ENCODE data around the gene CYB5D1. TPM values are rescaled to one million over a fixed set of nuclear protein-coding genes. Genes with fewer than 3 reads are reported as not detected.

The CYB5D1 gene
- total RNA-seq, 1 donor from 2014 or later: 4.4 TPM

DNA sequence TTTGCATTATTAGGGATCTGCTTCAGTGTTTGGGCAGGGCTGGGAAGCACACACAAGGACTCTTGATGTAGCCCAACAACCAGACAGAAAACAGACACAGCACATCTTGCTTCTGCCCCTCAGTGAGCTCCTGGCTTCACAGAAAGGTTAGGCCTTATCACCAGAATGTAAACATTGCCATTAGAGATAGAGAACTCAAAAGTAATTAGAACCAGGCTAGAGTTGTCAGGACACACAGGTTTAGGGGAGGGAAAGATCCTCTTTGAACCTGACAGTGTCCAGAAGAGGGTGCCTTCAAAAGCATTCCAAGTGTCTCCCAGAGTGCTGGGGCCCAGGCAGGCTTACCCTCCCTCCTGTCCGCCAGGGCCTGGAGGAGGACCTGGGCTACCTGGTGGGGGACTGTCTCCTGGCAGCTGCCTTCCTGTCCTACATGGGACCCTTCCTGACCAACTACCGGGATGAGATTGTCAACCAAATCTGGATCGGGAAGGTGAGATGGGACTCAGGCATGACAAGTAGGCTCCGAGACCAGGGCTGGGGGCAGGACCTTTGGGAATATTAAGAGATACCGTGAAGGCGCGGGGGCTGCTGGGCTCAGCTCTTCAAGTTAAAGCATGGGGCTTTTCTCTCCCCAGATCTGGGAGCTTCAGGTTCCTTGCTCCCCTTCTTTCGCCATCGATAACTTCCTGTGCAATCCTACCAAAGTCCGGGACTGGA is 40.7 kb upstream of the CYB5D1 start:
- Histone ChIP-seq H3K27me3 (no peaks in the 10 kb centered on the region), H3K27ac (no peak overlapping the region), H3K9me3 (no peaks in the 10 kb centered on the region), H3K4me3 (no peak overlapping the region), H3K36me3 (no peaks in the 10 kb centered on the region), H3K4me1 (no peaks in the 10 kb centered on the region)
- intact Hi-C loops (cut with DNase I): no loop called here
- TF ChIP-seq POLR2A (IDR thresholded peaks at IDR 0.05) (no peak), POLR2AphosphoS5 (IDR thresholded peaks at IDR 0.05; ENCODE audit: insufficient read depth in 1 of 2, low read depth in 1 of 2) (no peak), CTCF (IDR thresholded peaks at IDR 0.05) (no peak)
- DNase-seq (ENCODE audit: extremely low spot score in 2 of 2): no peak

DNA sequence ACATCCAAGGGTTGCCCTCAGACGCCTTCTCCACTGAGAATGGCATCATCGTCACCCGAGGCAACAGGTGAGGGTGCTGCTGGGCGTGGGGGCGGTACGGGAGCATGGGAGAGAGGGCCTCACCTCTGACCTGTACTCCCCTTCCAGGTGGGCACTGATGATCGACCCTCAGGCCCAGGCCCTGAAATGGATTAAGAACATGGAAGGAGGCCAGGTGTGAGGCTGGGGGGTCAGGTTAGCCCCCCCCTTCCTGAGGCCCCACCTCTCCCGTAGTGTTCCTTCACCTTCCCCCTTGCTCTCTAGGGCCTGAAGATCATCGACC is 40.2 kb upstream of the CYB5D1 start:
- intact Hi-C loops (cut with DNase I): no loop called here
- DNase-seq (ENCODE audit: extremely low spot score in 2 of 2): no peak
- no peak overlapping the region for H3K27ac ChIP-seq
- no peak overlapping the region for H3K4me3 ChIP-seq
- no peaks in the 10 kb centered on the region for H3K36me3 ChIP-seq
- TF ChIP-seq POLR2A (IDR thresholded peaks at IDR 0.05): no peak
- no peak for TF ChIP-seq CTCF (IDR thresholded peaks at IDR 0.05)
- no peak for TF ChIP-seq POLR2AphosphoS5 (IDR thresholded peaks at IDR 0.05; ENCODE audit: insufficient read depth in 1 of 2, low read depth in 1 of 2)
- no peaks in the 10 kb centered on the region for H3K4me1 ChIP-seq
- H3K9me3 ChIP-seq: no peaks in the 10 kb centered on the region
- no peaks in the 10 kb centered on the region for H3K27me3 ChIP-seq

DNA sequence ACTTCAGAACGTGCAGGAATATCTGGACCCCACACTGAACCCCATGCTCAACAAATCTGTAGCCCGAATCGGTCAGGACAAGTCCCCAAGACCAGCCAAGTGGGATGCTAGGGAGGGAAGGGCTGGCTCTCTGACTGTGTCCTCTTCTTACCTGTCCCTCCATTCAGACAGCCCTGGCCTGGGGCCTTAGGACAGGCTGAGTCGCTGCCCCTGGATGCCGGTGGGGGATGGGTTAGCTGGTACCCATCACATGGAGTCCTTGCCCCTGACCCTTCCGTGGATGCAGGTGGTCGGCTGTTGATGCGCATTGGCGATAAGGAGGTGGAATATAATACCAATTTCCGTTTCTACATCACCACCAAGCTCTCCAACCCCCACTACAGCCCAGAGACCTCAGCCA is 39.8 kb upstream of the CYB5D1 start:
- Histone ChIP-seq H3K4me3 (no peak overlapping the region), H3K4me1 (no peaks in the 10 kb centered on the region), H3K9me3 (no peaks in the 10 kb centered on the region), H3K36me3 (no peaks in the 10 kb centered on the region), H3K27me3 (no peaks in the 10 kb centered on the region), H3K27ac (no peak overlapping the region)
- DNase-seq (ENCODE audit: extremely low spot score in 2 of 2): no peak
- intact Hi-C loops (cut with DNase I): no loop called here
- no peak for TF ChIP-seq POLR2A (IDR thresholded peaks at IDR 0.05)
- TF ChIP-seq CTCF (IDR thresholded peaks at IDR 0.05): no peak
- TF ChIP-seq POLR2AphosphoS5 (IDR thresholded peaks at IDR 0.05; ENCODE audit: insufficient read depth in 1 of 2, low read depth in 1 of 2): no peak

DNA sequence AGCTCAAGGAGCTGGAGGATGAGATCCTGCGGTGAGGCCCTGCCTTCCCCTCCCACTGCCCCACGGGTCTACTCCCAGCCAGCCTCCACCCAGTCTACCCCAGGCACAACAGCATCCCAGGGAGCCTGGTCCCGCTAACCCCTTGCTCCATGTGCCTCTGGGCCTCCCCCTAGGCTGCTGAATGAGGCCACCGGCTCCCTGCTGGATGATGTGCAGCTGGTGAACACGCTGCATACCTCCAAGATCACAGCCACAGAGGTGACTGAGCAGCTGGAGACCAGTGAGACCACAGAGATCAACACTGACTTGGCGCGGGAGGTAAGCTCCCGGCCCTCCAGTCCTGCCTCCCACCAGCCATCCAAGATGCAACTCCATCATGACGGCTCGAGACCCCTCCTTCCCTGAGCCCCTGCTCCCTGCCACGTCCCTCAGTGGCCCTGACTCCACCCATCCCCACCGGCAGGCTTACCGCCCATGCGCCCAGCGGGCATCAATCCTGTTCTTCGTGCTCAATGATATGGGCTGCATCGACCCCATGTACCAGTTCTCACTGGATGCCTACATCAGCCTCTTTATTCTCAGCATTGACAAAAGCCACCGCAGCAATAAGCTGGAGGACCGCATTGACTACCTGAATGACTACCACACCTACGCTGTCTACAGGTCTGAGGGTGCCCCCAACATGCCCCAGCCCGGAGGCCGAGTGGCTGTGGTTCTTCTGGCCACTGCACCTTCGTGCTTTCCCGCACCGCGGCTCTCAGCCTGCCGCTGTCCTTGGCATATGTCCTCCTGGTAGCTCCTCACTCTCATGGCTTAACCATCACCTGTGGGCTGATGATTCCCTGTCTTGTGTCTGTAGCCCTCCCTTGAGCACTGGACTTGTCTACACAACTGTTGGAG is 38.8 kb upstream of the CYB5D1 start:
- Histone ChIP-seq H3K27me3 (no peaks in the 10 kb centered on the region), H3K4me1 (no peaks in the 10 kb centered on the region), H3K4me3 (no peak overlapping the region), H3K27ac (no peak overlapping the region), H3K9me3 (no peaks in the 10 kb centered on the region), H3K36me3 (no peaks in the 10 kb centered on the region)
- no peak for DNase-seq (ENCODE audit: extremely low spot score in 2 of 2)
- TF ChIP-seq POLR2AphosphoS5 (IDR thresholded peaks at IDR 0.05; ENCODE audit: insufficient read depth in 1 of 2, low read depth in 1 of 2) (no peak), CTCF (IDR thresholded peaks at IDR 0.05) (no peak), POLR2A (IDR thresholded peaks at IDR 0.05) (no peak)
- intact Hi-C loops (cut with DNase I): no loop called here

- Histone ChIP-seq H3K4me1 (no peaks in the 10 kb centered on the region), H3K36me3 (no peaks in the 10 kb centered on the region), H3K4me3 (no peak overlapping the region), H3K9me3 (no peaks in the 10 kb centered on the region), H3K27me3 (no peaks in the 10 kb centered on the region), H3K27ac (no peak overlapping the region)
- TF ChIP-seq CTCF (IDR thresholded peaks at IDR 0.05) (no peak), POLR2A (IDR thresholded peaks at IDR 0.05) (no peak)
- intact Hi-C loops (cut with DNase I): loop anchor here (5.0 kb wide), 2 partner anchors 37 to 167 kb away; partner anchors contain the start of genes CYB5D1, NAA38 and TMEM88
- no peak for DNase-seq (ENCODE audit: extremely low spot score in 2 of 2)
Observed at GRCh38 chr17:7820231-7820630, 37.6 kb upstream of the CYB5D1 start.

Measured in vagina (tissue), 2 donors.